CD4-positive, alpha-beta T cell (primary cell): ENCODE measurements around the gene CACNB3. TPM values are rescaled to one million over a fixed set of nuclear protein-coding genes. Genes with fewer than 3 reads are reported as not detected.

Experiments used
- ATAC-seq: fragments of 200-7000 bp; cut with Tn5 transposase; one replicate; pipeline ENCODE4 v1.10.0; 2022; ENCODE audit warnings: mild to moderate bottlenecking; ENCODE audit not compliant: poor library complexity
- CTCF ChIA-PET: fragments of 350-600 bp; sonication (Branson Sonifier 250); formaldehyde crosslinking; loops from one replicate; lab custom pipeline; 2021; ENCODE audit warnings: antibody characterized with exemption, inconsistent platforms; lab: Charles Lee
- POLR2A ChIA-PET: fragments of 350-600 bp; sonication (Branson Sonifier 250); formaldehyde crosslinking; loops from one replicate; lab custom pipeline; 2021; ENCODE audit warnings: antibody characterized with exemption, inconsistent platforms; lab: Charles Lee
- DNase-seq, 14 experiments: peaks; one replicate each; pipeline ENCODE4 v3.0.0-alpha.2; 2013 to 2020; ENCODE audit warnings: mixed read lengths in 2 of 14
- H3K27ac ChIP-seq, 2 donors: one replicate each; pipeline versions ENCODE4 v1.5.1 to v1.7.0; 2013; ENCODE audit warnings: low read length in 2 of 2, low read depth in 1 of 2, mild to moderate bottlenecking in 1 of 2
- H3K27me3 ChIP-seq, 2 experiments: 1 replicate in 1 of 2; 2 replicates in 1 of 2; pipeline versions ENCODE4 v1.6.1 to v1.7.0; 2013; ENCODE audit warnings: low read length in 2 of 2, control low read depth in 1 of 2, mild to moderate bottlenecking in 1 of 2, moderate library complexity in 1 of 2; ENCODE audit not compliant: insufficient read depth in 2 of 2, control insufficient read depth in 1 of 2
- H3K36me3 ChIP-seq: one replicate; pipeline ENCODE4 v1.6.1; 2013; ENCODE audit warnings: low read length, control low read depth; ENCODE audit not compliant: insufficient read depth
- H3K4me1 ChIP-seq: one replicate; pipeline ENCODE4 v1.6.1; 2013; ENCODE audit warnings: low read length, control low read depth; ENCODE audit not compliant: insufficient read depth
- H3K4me3 ChIP-seq: one replicate; pipeline ENCODE4 v1.5.1; 2013; ENCODE audit warnings: mild to moderate bottlenecking, low read length, moderate library complexity
- H3K9me3 ChIP-seq, 2 experiments: 1 replicate in 1 of 2; 2 replicates in 1 of 2; pipeline versions ENCODE4 v1.6.1 to v1.7.0; 2013; ENCODE audit warnings: low read length in 2 of 2, mild to moderate bottlenecking in 2 of 2, control low read depth in 1 of 2, moderate library complexity in 1 of 2; ENCODE audit not compliant: control insufficient read depth in 1 of 2, insufficient read depth in 1 of 2
- H3K27ac Mint-ChIP-seq: one replicate; pipeline ENCODE4 v1.8.0; 2020; ENCODE audit warnings: mixed read lengths
- H3K27me3 Mint-ChIP-seq: one replicate; pipeline ENCODE4 v1.8.0; 2021; ENCODE audit warnings: mixed read lengths
- H3K36me3 Mint-ChIP-seq: one replicate; pipeline ENCODE4 v1.8.0; 2021; ENCODE audit warnings: low read depth, mixed read lengths
- H3K4me1 Mint-ChIP-seq: one replicate; pipeline ENCODE4 v1.8.0; 2021; ENCODE audit warnings: low read depth, mixed read lengths
- H3K4me3 Mint-ChIP-seq: one replicate; pipeline ENCODE4 v1.8.0; 2020; ENCODE audit warnings: mild to moderate bottlenecking, mixed read lengths
- H3K9me3 Mint-ChIP-seq: one replicate; pipeline ENCODE4 v1.8.0; 2020; ENCODE audit warnings: mixed read lengths
- CTCF ChIP-seq: fragments of 200-600 bp; IDR thresholded peaks from one replicate; pipeline ENCODE4 v1.8.0; 2022; ENCODE audit warnings: antibody characterized with exemption, mild to moderate bottlenecking
- intact Hi-C, 2 experiments: fragments of 100-400 bp; cut with DNase I in 1 of 2; cut with micrococcal nuclease in 1 of 2; formaldehyde crosslinking; loops; one replicate each; pipeline versions ENCODE4 v1.15.1 to v1.9.0; 2023 to 2025; cut with DNase I, micrococcal nuclease
- total RNA-seq, 174 experiments: library from RNA in 2 of 174; stranded (reverse) in 2 of 174; gene quantifications; one replicate each; pipeline ENCODE4 v1.2.3 and lab custom pipeline; 2021 to 2026

Gene CACNB3
- total RNA-seq, 2 experiments from 2014 or later: 3.9 to 5.7 TPM

- peaks cover 23% of the 10 kb centered on the region for H3K27me3 Mint-ChIP-seq
- Histone ChIP-seq H3K36me3 (no peaks in the 10 kb centered on the region), H3K27ac (no peak overlapping the region), H3K4me3 (no peak overlapping the region), H3K27me3 (peaks cover 4 to 10% of the 10 kb centered on the region in 2 experiments), H3K9me3 (peaks cover 0 to 6% of the 10 kb centered on the region in 2 experiments), H3K4me1 (no peaks in the 10 kb centered on the region)
- no peak overlapping the region for H3K4me3 Mint-ChIP-seq
- H3K4me1 Mint-ChIP-seq: no peaks in the 10 kb centered on the region
- no peak for TF ChIP-seq CTCF
- no peak overlapping the region for H3K27ac Mint-ChIP-seq
- intact Hi-C loops: no loop called here
- ChIA-PET CTCF (no interaction called here), POLR2A (no interaction called here)
- H3K9me3 Mint-ChIP-seq: no peaks in the 10 kb centered on the region
- DNase-seq (no peak), ATAC-seq (no peak)
- H3K36me3 Mint-ChIP-seq: no peaks in the 10 kb centered on the region
These were observed 36.4 kb upstream of the CACNB3 start for GRCh38 chr12:48781750-48782456.

- Mint-ChIP-seq H3K36me3 (no peaks in the 10 kb centered on the region), H3K9me3 (no peaks in the 10 kb centered on the region), H3K4me1 (no peaks in the 10 kb centered on the region), H3K4me3 (no peak overlapping the region), H3K27me3 (peaks cover 32% of the 10 kb centered on the region), H3K27ac (no peak overlapping the region)
- H3K4me1 ChIP-seq: no peaks in the 10 kb centered on the region
- ChIA-PET CTCF (no interaction called here), POLR2A (no interaction called here)
- DNase-seq (no peak), ATAC-seq (no peak)
- peaks cover 12 to 13% of the 10 kb centered on the region in 2 experiments for H3K27me3 ChIP-seq
- H3K9me3 ChIP-seq: peaks cover 0 to 3% of the 10 kb centered on the region in 2 experiments
- H3K36me3 ChIP-seq: no peaks in the 10 kb centered on the region
- no peak overlapping the region for H3K4me3 ChIP-seq
- H3K27ac ChIP-seq: no peak overlapping the region
- intact Hi-C loops: no loop called here
- TF ChIP-seq CTCF: no peak
These were observed 35.6 kb upstream of the CACNB3 start for GRCh38 chr12:48782457-48783395.

- no peak for DNase-seq
- no peak overlapping the region for H3K27ac Mint-ChIP-seq
- Histone ChIP-seq H3K27ac (no peak overlapping the region), H3K9me3 (peaks cover 0 to 3% of the 10 kb centered on the region in 2 experiments), H3K4me3 (no peak overlapping the region), H3K27me3 (peaks cover 17 to 20% of the 10 kb centered on the region in 2 experiments), H3K4me1 (peaks cover 3% of the 10 kb centered on the region), H3K36me3 (no peaks in the 10 kb centered on the region)
- CTCF ChIA-PET: no interaction called here
- no peak overlapping the region for H3K4me3 Mint-ChIP-seq
- no peak for TF ChIP-seq CTCF
- no peaks in the 10 kb centered on the region for H3K4me1 Mint-ChIP-seq
- no peaks in the 10 kb centered on the region for H3K9me3 Mint-ChIP-seq
- H3K27me3 Mint-ChIP-seq: peaks cover 39% of the 10 kb centered on the region
- POLR2A ChIA-PET: no interaction called here
- intact Hi-C loops: no loop called here
- ATAC-seq: no peak
- no peaks in the 10 kb centered on the region for H3K36me3 Mint-ChIP-seq
These were observed 34.9 kb upstream of the CACNB3 start for GRCh38 chr12:48783432-48783831.
